Myocyte (in vitro differentiated cells): Measurements from ENCODE around the gene FOXD2. TPM values are rescaled to one million over a fixed set of nuclear protein-coding genes. Genes with fewer than 3 reads are reported as not detected.

Source experiments
- DNase-seq: peaks from one replicate; pipeline ENCODE4 v3.0.0-alpha.2; 2012; ENCODE audit warnings: low read depth
- total RNA-seq: library from RNA; depleted of rRNA; stranded (reverse); fragments of >200 nt; gene quantifications from 2 replicates; pipeline ENCODE4 v1.2.3, GENCODE V29; 2014

Gene FOXD2
- total RNA-seq, 1 donor from 2014 or later = 0.37 TPM

GRCh38 chr1:47416319-47417169, 21.3 kb upstream of the FOXD2 start:
- DNase-seq = no peak

GRCh38 chr1:47417170-47418044, 20.4 kb upstream of the FOXD2 start:
- no peak for DNase-seq

GRCh38 chr1:47418122-47418521, 19.7 kb upstream of the FOXD2 start:
- no peak for DNase-seq

- DNase-seq = no peak
Observed at GRCh38 chr1:47418681-47419325, 19.0 kb upstream of the FOXD2 start.

- no peak for DNase-seq
Observed at GRCh38 chr1:47420547-47420946, 17.3 kb upstream of the FOXD2 start.

GRCh38 chr1:47423872-47424271, 14.0 kb upstream of the FOXD2 start:
- no peak for DNase-seq

- DNase-seq = peak; percentile 76
Observed at GRCh38 chr1:47424336-47424982, 13.4 kb upstream of the FOXD2 start.

GRCh38 chr1:47431534-47431933, 6.3 kb upstream of the FOXD2 start:
- peak; percentile 38 for DNase-seq

- peak; percentile 72 for DNase-seq
Observed at GRCh38 chr1:47432071-47433036, 5.5 kb upstream of the FOXD2 start.

- no peak for DNase-seq
Observed at GRCh38 chr1:47433037-47433421, 4.8 kb upstream of the FOXD2 start.

GRCh38 chr1:47433477-47434050, 4.3 kb upstream of the FOXD2 start:
- no peak for DNase-seq

GRCh38 chr1:47434051-47434842, 3.6 kb upstream of the FOXD2 start:
- DNase-seq = no peak

- no peak for DNase-seq
Observed at GRCh38 chr1:47435506-47436303, 2.1 kb upstream of the FOXD2 start.

- DNase-seq = peak; percentile 77
Observed at GRCh38 chr1:47436304-47436978, 1.4 kb upstream of the FOXD2 start.

- no peak for DNase-seq
Observed at GRCh38 chr1:47436979-47437446, 831 bp upstream of the FOXD2 start.

- no peak for DNase-seq
Observed at GRCh38 chr1:47438165-47439016, 547 bp downstream of the FOXD2 start.
